T-helper 1 cell treated with Interleukin-12 subunit alpha and Interleukin-12 subunit beta and Interleukin-4 antibody, amounts not matched to agents 30 ng/mL and 1 ng/mL, for 36 hours (primary cell): ENCODE measurements around the gene GPBP1. TPM values are rescaled to one million over a fixed set of nuclear protein-coding genes. Genes with fewer than 3 reads are reported as not detected.
"Not testable (repeated sequence)": the region's sequence is repeated elsewhere in the genome, so short reads cannot be mapped to it uniquely, and the experiment has no call there.

Experiments used
- intact Hi-C: fragments of 100-400 bp; cut with micrococcal nuclease; formaldehyde crosslinking; loops from one replicate; pipeline ENCODE4 v1.15.1; 2024
- total RNA-seq: library from RNA; stranded (reverse); gene quantifications from 2 replicates; pipeline ENCODE4 v1.2.3, GENCODE V29; 2022

GPBP1 gene
- total RNA-seq, 1 donor from 2014 or later, result 103 TPM

DNA sequence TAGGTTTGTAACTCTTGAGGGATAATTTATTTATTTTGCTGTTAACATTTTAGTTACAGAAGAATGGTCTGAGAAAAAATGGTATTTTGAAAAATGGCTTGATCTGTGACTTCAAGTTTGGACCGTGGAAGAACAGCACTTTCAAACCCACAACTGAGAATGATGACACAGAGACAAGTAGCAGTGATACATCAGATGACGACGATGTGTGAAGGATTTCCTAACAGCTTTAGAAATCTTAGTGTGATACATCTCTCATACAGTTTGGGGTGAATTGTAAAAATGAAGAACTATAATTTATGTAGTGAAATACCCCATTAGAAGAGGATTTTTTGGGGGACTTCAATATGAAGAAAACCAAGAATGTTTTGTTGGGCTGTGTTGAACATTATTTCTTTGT lies 88.7 kb downstream of the GPBP1 start:
- intact Hi-C loops, result no loop called here

- intact Hi-C loops, result no loop called here
These were observed 93.9 kb downstream of the GPBP1 start for GRCh38 chr5:57267805-57268204.

DNA sequence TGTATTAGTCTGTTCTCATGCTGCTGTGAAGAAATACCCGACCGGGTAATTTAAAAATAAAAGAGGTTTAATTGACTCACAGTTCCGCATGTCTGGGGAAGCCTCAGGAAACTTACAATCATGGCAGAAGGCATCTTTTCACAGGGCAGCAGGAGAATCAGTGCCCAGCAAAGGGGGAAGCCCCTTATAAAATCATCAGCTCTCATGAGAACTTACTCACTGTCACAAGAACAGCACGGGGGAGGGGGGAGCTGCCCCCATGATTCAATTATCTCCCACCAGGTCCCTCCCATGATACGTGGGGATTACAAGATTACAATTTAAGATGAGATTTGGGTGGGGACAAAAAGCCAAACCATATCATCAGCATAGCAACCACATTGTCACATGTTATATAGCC lies 102.5 kb downstream of the GPBP1 start:
- intact Hi-C loops, result loop anchor here (5.0 kb wide), 1 partner anchor 1014 kb away; no protein-coding TSS in a partner anchor

DNA sequence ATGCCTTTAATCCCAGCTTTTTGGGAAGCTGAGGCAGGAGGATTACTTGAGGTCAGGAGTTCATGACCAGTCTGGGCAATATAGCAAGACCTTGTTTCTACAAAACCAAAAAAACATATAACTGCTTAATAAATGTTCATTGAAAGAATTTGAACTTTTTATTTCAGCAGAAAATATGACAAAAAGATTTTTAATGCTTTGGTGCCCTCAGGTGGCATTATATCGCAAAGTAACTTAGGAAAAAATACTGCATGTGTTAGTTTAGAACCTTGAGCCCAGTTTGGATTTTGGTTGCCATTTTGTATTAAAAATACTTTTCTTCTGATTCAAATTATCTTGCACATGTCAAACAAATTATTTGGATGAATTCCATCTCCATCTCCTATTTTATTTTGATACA lies 103.2 kb downstream of the GPBP1 start:
- intact Hi-C loops, result loop anchor here (1.0 to 5.0 kb wide), 2 partner anchors 376 to 1015 kb away; no protein-coding TSS in a partner anchor

DNA sequence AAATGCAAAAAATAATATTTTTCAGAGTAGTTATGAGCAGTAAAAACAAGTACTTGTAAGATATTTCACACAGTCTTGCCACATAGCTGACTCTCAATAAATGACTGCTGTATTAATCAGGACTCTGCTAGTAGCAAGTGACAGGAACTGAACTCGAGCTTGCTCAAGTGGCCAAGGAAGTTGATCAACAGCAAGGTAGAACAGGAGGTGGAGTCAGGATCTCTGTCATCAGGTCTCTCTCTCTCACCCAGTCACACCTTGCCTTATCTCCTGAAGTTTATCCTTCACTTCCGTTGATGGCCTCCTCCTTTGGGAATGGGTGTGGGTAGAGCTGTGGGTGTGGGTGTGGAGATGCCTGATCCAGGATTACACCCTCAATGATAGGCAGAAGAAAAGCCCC lies 107.0 kb downstream of the GPBP1 start:
- intact Hi-C loops, result no loop called here

- intact Hi-C loops, result not testable (repeated sequence)
These were observed 111.2 kb downstream of the GPBP1 start for GRCh38 chr5:57285084-57285483.

- intact Hi-C loops, result no loop called here
These were observed 118.0 kb downstream of the GPBP1 start for GRCh38 chr5:57291894-57292293.

DNA sequence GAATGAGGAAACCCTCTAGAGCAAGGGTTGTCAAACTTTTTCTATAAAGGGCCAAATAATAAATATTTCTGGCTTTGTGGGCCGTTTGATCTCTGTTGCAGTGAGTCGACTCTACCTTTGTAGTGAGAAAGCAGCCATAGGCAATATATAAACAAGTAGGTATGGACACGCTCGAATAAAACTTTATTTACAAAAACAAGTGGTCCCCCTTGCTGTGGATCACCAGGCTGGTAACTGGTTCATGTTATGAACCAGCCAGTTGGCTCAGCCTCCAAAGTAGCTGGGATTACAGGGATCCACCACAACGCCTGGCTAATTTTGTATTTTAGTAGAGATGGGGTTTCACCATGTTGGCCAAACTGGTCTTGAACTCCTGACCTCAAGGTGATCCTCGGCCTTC lies 118.5 kb downstream of the GPBP1 start:
- intact Hi-C loops, result no loop called here

- intact Hi-C loops, result loop anchor here (1.0 to 5.0 kb wide), 6 partner anchors 84 to 1552 kb away; partner anchors contain the start of gene SETD9
These were observed 124.6 kb downstream of the GPBP1 start for GRCh38 chr5:57298295-57298984.

- intact Hi-C loops, result loop anchor here (1.0 to 5.0 kb wide), 10 partner anchors 28 to 1551 kb away; partner anchors contain the start of genes PLK2 and SETD9
These were observed 125.2 kb downstream of the GPBP1 start for GRCh38 chr5:57298985-57299491.

DNA sequence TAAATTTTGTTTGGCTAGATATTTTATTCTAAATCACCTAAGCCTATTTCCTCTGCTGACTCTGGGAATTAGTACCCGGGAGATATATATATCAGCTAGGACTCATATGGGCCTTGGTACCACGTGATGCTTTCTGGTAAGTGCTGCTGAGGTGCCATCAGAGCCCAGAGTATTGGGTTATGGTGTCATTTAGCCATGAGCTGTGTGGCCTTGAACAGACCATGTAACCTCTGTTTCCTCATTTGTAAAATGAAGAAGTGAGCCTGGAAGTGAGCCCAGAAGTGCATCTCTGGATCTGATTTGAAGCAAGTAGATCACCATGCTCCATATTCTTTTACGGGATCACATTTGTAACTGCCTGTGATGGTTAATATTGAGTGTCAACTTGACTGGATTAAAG lies 126.1 kb downstream of the GPBP1 start:
- intact Hi-C loops, result loop anchor here (1.0 to 5.0 kb wide), 7 partner anchors 27 to 1160 kb away; partner anchors contain the start of genes PLK2 and SETD9

GRCh38 chr5:57302164-57302563 lies 128.3 kb downstream of the GPBP1 start:
- intact Hi-C loops, result no loop called here

DNA sequence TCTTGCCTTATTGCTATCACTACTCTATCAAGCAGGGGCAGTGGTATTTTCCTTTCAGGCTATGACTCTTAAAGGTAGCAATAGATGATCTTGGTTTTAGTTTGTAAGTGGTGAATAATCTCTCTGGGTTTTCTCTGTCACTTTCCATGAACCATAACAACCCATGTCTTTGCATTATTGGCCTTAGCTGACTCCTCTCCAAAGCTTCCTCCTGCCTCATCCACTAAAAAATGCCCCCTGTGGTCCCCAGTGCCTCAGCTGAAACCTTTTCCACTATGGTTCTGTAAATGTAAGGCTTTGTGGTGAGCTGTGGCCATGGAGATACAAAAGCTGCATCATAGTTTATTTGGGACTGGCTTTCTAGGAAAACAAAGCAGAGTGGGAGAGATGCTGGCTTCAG lies 128.8 kb downstream of the GPBP1 start:
- intact Hi-C loops, result no loop called here

DNA sequence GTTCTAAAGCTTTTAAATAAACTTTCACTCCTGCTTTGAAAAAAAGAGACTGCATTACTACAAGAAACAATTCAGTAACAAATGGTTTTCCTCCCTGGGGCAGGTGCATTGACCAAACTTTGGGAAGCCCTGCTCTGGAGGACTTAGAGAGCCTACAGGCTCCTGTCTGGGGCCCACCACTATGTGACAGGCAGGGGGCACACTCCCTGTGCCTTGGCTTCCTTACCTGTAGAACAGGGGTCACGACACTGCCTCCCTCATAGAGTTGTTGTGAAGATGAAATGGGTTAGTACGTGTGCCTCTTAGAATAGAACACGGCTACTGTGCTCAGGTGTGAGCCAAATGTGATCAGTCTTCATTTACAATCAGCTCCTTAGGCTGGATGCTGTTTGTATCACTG lies 130.1 kb downstream of the GPBP1 start:
- intact Hi-C loops, result no loop called here

DNA sequence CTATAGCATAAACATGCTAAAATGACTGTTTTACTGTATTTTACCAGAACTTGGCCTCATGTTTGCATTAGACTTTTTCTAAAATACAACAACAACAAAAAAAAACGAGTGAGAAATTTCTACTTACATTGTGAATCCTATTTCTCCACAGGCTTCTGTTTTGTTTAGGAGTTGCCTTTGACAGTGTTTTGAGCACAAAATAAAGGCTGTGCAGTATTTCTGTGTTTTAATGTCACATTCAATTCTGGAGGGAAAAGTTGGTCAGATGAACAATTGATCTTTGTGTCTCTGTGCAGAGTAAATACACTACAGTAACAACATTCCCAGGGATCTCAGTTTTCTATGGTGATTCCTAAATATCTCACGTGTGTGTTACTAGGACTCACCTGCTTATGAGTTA lies 131.1 kb downstream of the GPBP1 start:
- intact Hi-C loops, result no loop called here

- intact Hi-C loops, result no loop called here
These were observed 132.5 kb downstream of the GPBP1 start for GRCh38 chr5:57306359-57306758.

- intact Hi-C loops, result no loop called here
These were observed 133.7 kb downstream of the GPBP1 start for GRCh38 chr5:57307516-57307915.

DNA sequence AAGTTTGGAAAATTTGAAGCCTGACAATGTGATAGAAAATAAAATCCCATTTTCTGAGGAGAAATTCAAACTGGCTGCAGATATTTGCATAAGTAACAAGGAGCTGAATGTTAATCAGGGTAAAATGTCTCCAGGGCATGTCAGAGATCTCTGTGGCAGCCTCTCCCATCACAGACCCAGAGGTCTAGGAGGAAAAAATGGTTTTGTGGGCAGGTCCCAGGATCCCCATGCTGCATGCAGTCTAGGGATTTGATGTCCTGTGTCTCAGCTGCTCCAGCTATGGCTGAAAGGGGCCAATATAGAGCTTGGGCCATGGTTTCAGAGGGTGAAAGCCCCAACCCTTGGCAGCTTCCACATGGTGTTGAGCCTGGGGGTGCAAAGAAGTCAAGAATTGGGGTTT lies 135.2 kb downstream of the GPBP1 start:
- intact Hi-C loops, result not testable (repeated sequence)

- intact Hi-C loops, result no loop called here
These were observed 137.4 kb downstream of the GPBP1 start for GRCh38 chr5:57311251-57311650.

- intact Hi-C loops, result no loop called here
These were observed 138.3 kb downstream of the GPBP1 start for GRCh38 chr5:57311921-57312735.

DNA sequence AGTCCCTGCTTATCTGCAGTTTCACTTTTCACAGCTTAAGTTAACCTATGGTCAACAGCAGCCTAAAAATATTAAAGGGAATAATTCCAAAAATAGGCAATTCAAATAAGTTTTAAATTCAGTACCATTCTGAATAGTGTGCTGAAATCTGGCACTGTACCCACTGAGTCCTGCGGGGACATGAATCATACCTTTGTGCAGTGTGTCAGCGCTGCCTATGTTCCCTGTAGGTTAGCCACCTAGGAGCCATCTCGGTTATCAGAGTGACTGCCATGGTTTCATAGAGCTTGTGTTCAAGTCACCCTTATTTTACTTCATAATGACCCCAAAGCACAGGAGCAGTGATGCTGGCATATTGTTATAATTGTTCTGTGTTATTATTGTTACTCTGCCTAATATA lies 139.9 kb downstream of the GPBP1 start:
- intact Hi-C loops, result no loop called here
